K562 (cell line): ENCODE results near the gene KBTBD13. TPM values are rescaled to one million over a fixed set of nuclear protein-coding genes. Genes with fewer than 3 reads are reported as not detected.

Experiments
- ATAC-seq: fragments of 200-7000 bp; cut with Tn5 transposase; 3 replicates; pipeline ENCODE4 v1.9.1; 2020; ENCODE audit warnings: moderate library complexity
- BruUV-seq: library from RNA; stranded (reverse); fragments of 400-500 nt; replicated peaks from 2 replicates; lab custom pipeline; 2021; lab: Mats Ljungman, UMichigan
- CTCF ChIA-PET: fragments of 300-600 bp; formaldehyde crosslinking; extraction: SDS; loops from one replicate; lab custom pipeline; 2021; ENCODE audit warnings: low intra/inter-chr PET ratio; lab: Yijun Ruan, JAX
- POLR2A ChIA-PET: fragments of 300-600, 350-650 bp; sonication (Branson Sonifier 250); formaldehyde crosslinking; extraction: SDS; loops from one replicate; lab custom pipeline; 2021; ENCODE audit warnings: antibody characterized with exemption, inconsistent platforms; lab: Yijun Ruan, JAX
- DNase-seq, 4 experiments: peaks; one replicate each; pipeline versions ENCODE4 v3.0.0 to v3.0.0-alpha.2; 2011 to 2018; ENCODE audit warnings: low spot score in 3 of 4, mixed read lengths in 3 of 4; ENCODE audit errors: extremely low read depth in 1 of 4
- FAIRE-seq: peaks from 2 replicates; lab custom pipeline; 2011; peaks lifted over from hg19 to GRCh38; lab: Jason Lieb, UNC
- H2AFZ ChIP-seq: 2 replicates; pipeline ENCODE4 v1.6.0; 2011; ENCODE audit warnings: low read depth, low read length, control low read depth, inconsistent platforms
- H3K27ac ChIP-seq: fragments of 200-600 bp; 3 replicates; pipeline ENCODE4 v1.8.0; 2011; ENCODE audit warnings: low read depth, mild to moderate bottlenecking, control low read depth, inconsistent platforms, low read length, moderate library complexity, mixed read lengths; ENCODE audit errors: extremely low read depth
- H3K27me3 ChIP-seq, 2 experiments: fragments of 300-600 bp in 1 of 2; 2 replicates in 1 of 2; 3 replicates in 1 of 2; pipeline versions ENCODE4 v1.6.0 to v1.8.0; 2011; ENCODE audit warnings: inconsistent platforms in 2 of 2, low read length in 2 of 2, mild to moderate bottlenecking in 1 of 2, mixed read lengths in 1 of 2, moderate library complexity in 1 of 2; ENCODE audit not compliant: control insufficient read depth in 2 of 2, insufficient read depth in 2 of 2
- H3K36me3 ChIP-seq: fragments of 300-600 bp; 3 replicates; pipeline ENCODE4 v1.8.0; 2011; ENCODE audit warnings: mild to moderate bottlenecking, low read length, inconsistent platforms; ENCODE audit not compliant: control insufficient read depth, insufficient read depth
- H3K4me1 ChIP-seq, 2 experiments: fragments of 200-600 bp in 1 of 2; replicated peaks in 1 of 2; 2 replicates in 1 of 2; 3 replicates in 1 of 2; pipeline versions ENCODE4 v1.5.1 to v1.8.0; 2011; ENCODE audit warnings: inconsistent platforms in 2 of 2, low read length in 2 of 2, mild to moderate bottlenecking in 1 of 2, mixed read lengths in 1 of 2, moderate library complexity in 1 of 2; ENCODE audit not compliant: control insufficient read depth in 2 of 2, insufficient read depth in 2 of 2
- H3K4me2 ChIP-seq: 2 replicates; pipeline ENCODE4 v1.6.1; 2011; ENCODE audit warnings: low read length, control low read depth, inconsistent platforms, mixed read lengths; ENCODE audit not compliant: insufficient read depth
- H3K4me3 ChIP-seq: fragments of 200-600 bp; sonication (generic), shearing (Covaris generic); 2 replicates; pipeline ENCODE4 v1.5.1; 2016; ENCODE audit warnings: control low read depth, inconsistent platforms
- H3K79me2 ChIP-seq: fragments of 200-600 bp; 3 replicates; pipeline ENCODE4 v1.8.0; 2011; ENCODE audit warnings: low read length, inconsistent platforms; ENCODE audit not compliant: control insufficient read depth, insufficient read depth
- H3K9ac ChIP-seq, 2 experiments: 2 replicates each; pipeline versions ENCODE4 v1.6.0 to v1.6.1; 2011; ENCODE audit warnings: low read depth in 2 of 2, low read length in 2 of 2, control low read depth in 1 of 2, inconsistent platforms in 1 of 2, mild to moderate bottlenecking in 1 of 2, mixed read lengths in 1 of 2; ENCODE audit not compliant: insufficient read depth in 1 of 2
- H3K9me1 ChIP-seq: one replicate; pipeline ENCODE4 v1.6.0; 2011; ENCODE audit warnings: inconsistent platforms, mild to moderate bottlenecking, low read length, moderate library complexity; ENCODE audit not compliant: control insufficient read depth, insufficient read depth
- H3K9me3 ChIP-seq: replicated peaks from 2 replicates; pipeline ENCODE4 v1.5.1; 2011; ENCODE audit warnings: low read depth, low read length, inconsistent platforms; ENCODE audit not compliant: control insufficient read depth, insufficient read depth
- H4K20me1 ChIP-seq: replicated peaks from 2 replicates; pipeline ENCODE4 v1.6.1; 2011; ENCODE audit warnings: low read length, inconsistent platforms, mixed read lengths; ENCODE audit not compliant: control insufficient read depth, insufficient read depth
- FOXK2 ChIP-seq, 2 experiments: fragments of 450-650 bp; IDR thresholded peaks in 1 of 2; conservative IDR thresholded peaks in 1 of 2; 2 replicates each; pipeline ENCODE4 v1.6.1; 2016; ENCODE audit warnings: low read depth in 2 of 2, mild to moderate bottlenecking in 1 of 2
- MYBL2 ChIP-seq, 2 experiments: fragments of 450-650 bp in 1 of 2; sonication (generic) in 1 of 2; formaldehyde crosslinking in 1 of 2; IDR thresholded peaks; 2 replicates each; pipeline versions ENCODE4 v1.6.1 to v1.8.1; 2017 to 2022; ENCODE audit warnings: borderline replicate concordance in 1 of 2, inconsistent platforms in 1 of 2, low read depth in 1 of 2, mild to moderate bottlenecking in 1 of 2, missing genetic modification reagents in 1 of 2, moderate library complexity in 1 of 2
- NCOA4 ChIP-seq: fragments of 450-650 bp; IDR thresholded peaks from 2 replicates; pipeline ENCODE4 v1.6.1; 2018; ENCODE audit warnings: mild to moderate bottlenecking; ENCODE audit not compliant: partially characterized antibody
- NKRF ChIP-seq: fragments of 450-650 bp; IDR thresholded peaks from 2 replicates; pipeline ENCODE4 v1.6.1; 2016; ENCODE audit warnings: borderline replicate concordance
- VEZF1 ChIP-seq: fragments of 200-800 bp; sonication (Bioruptor generic); IDR thresholded peaks from 2 replicates; pipeline ENCODE4 v1.6.1; 2017; ENCODE audit warnings: missing genetic modification characterization, missing compliant biosample characterization
- ZNF324 ChIP-seq: fragments of 250-450 bp; sonication (Bioruptor Pico); IDR thresholded peaks from 2 replicates; pipeline ENCODE4 v1.4.0; 2020; ENCODE audit warnings: mild to moderate bottlenecking
- WGBS: fragments of 100-300 bp; shearing (Covaris generic); methylation state at CpG from one replicate; pipeline ENCODE4 v1.1.6; 2016; ENCODE audit warnings: low coverage, mixed read lengths; ENCODE audit not compliant: insufficient coverage; ENCODE audit errors: missing lambda C conversion rate; 5-methylcytosine and 5-hydroxymethylcytosine counted together
- in situ Hi-C: fragments of 300-500 bp; cut with MboI; formaldehyde crosslinking; loops from 4 replicates; pipeline ENCODE4 v1.15.0; 2018; ENCODE audit warnings: inconsistent platforms, mixed read lengths
- intact Hi-C: fragments of 100-400 bp; cut with micrococcal nuclease; formaldehyde crosslinking; loops from 2 replicates; pipeline ENCODE4 v1.14.2; 2022
- polyA plus RNA-seq, 8 experiments: library from polyadenylated mRNA; depleted of rRNA in 4 of 8; stranded (reverse) in 5 of 8; unstranded in 3 of 8; fragments of >200 nt; fragmentation: Nextera tagmentation in 2 of 8; fragmentation: Illumina TruSeq in 1 of 8; extraction: Ambion mirVana in 2 of 8; extraction: Trizol in 1 of 8; gene quantifications; 2 replicates each; pipeline versions ENCODE4 v1.2.1 to v1.2.3, GENCODE V29; 2011 to 2014; ENCODE audit warnings: inconsistent platforms in 1 of 8, missing spikeins in 1 of 8
- total RNA-seq, 7 experiments: library from RNA; depleted of rRNA in 6 of 7; stranded (reverse); fragments of >200 nt in 6 of 7; fragmentation: Illumina TruSeq in 2 of 7; extraction: Trizol in 2 of 7; gene quantifications; 2 replicates each; pipeline versions ENCODE4 v1.2.1 to v1.2.3, GENCODE V29; 2011 to 2021; ENCODE audit warnings: low replicate concordance in 1 of 7

Gene KBTBD13
- total and polyA plus RNA-seq, 9 of the 15 experiments (the other 6 are each of a cell fraction or from before 2014, with no cell fraction given): 0.07 to 0.13 (median 0.10) TPM; not detected in 3

- H3K4me2 ChIP-seq: peak overlapping the region; percentile 84
- no peak overlapping the region for H2AFZ ChIP-seq
- H4K20me1 ChIP-seq: no peaks in the 10 kb centered on the region
- ATAC-seq (no peak), FAIRE-seq (peak; percentile 44), DNase-seq (peak in 1 of 4 experiments; percentile 17)
- POLR2A ChIA-PET: no interaction called here
- no peaks in the 10 kb centered on the region for H3K9me1 ChIP-seq
- WGBS: 20% methylated on average over 10 of the region's 10 CpGs
- BruUV-seq: TSS peak; percentile 35
- peak overlapping the region; percentile 84 for H3K4me3 ChIP-seq
- intact Hi-C loops: no loop called here
- H3K79me2 ChIP-seq: peaks cover 19% of the 10 kb centered on the region
- H3K9me3 ChIP-seq: no peaks in the 10 kb centered on the region
- H3K36me3 ChIP-seq: peaks cover 24% of the 10 kb centered on the region
- no peak overlapping the region for H3K27ac ChIP-seq
- CTCF ChIA-PET: no interaction called here
- no peaks in the 10 kb centered on the region for H3K27me3 ChIP-seq
- in situ Hi-C loops: no loop called here
- peaks cover 8 to 13% of the 10 kb centered on the region in 2 experiments; a peak in 4 of 5 replicates for H3K4me1 ChIP-seq
- H3K9ac ChIP-seq: peak overlapping the region; percentile 70 to 72; a peak in 3 of 4 replicates
- TF ChIP-seq NKRF (peak; percentile 31; the same call in 1 of the 2 replicates), NCOA4 (peak; percentile 22), ZNF324 (CRISPR knock-in tag) (no peak), FOXK2 (conservative IDR thresholded peaks at IDR 0.05 in 1 of 2, IDR thresholded peaks at IDR 0.05 in 1 of 2; ENCODE audit: low read depth in 2 of 2) (0 out of 4 replicates have a peak, but pooled peaks of 1 of the 2 experiments have one; percentile 15), VEZF1 (CRISPR knock-in tag) (no peak), MYBL2 (IDR thresholded peaks at IDR 0.05; ENCODE audit: low read depth) (no peak), MYBL2 (CRISPR knock-in tag; IDR thresholded peaks at IDR 0.05; ENCODE audit: borderline replicate concordance) (no peak)
Measured at GRCh38 chr15:65028338-65028737, 48.2 kb upstream of the KBTBD13 start.
